ENCODE results near the gene LDHA. TPM values are rescaled to one million over a fixed set of nuclear protein-coding genes. Genes with fewer than 3 reads are reported as not detected.

The LDHA gene
- total and polyA plus RNA-seq, 7 experiments from 2014 or later: 89.5 to 1,229 (median 275) TPM

DNA sequence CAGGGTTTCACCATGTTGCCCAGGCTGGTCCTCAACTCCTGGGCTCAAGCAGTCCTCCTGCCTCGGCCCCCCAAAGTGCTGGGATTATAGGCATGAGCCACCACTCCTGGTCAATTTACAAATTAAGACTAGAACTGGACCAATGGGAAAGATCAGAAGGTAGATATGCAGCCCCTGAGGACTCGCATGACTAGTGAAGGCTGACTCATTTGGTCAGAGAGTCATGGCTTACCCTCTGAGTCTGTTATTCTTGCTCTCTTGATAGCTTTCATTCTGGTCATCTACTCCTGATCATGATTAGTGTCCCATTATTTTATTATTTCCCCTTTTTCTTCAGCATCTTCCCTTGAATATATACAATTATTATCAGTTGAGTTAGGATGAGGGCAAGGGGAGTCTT lies 58.6 kb downstream of the LDHA start:
- no peak overlapping the region for H3K27ac Mint-ChIP-seq
- H3K27me3 ChIP-seq (ENCODE audit: control insufficient read depth in 2 of 2, insufficient read depth in 2 of 2, low read length in 2 of 2): no peaks in the 10 kb centered on the region
- H3K9me3 Mint-ChIP-seq: no peaks in the 10 kb centered on the region
- H3K36me3 Mint-ChIP-seq: no peaks in the 10 kb centered on the region
- H3K4me3 Mint-ChIP-seq: no peak overlapping the region
- CTCF ChIA-PET: no interaction called here
- H3K4me1 Mint-ChIP-seq: peaks cover 0 to 4% (median 0%) of the 10 kb centered on the region in 7 donors
- no peak for DNase-seq
- no peaks in the 10 kb centered on the region for H3K4me1 ChIP-seq (ENCODE audit: control insufficient read depth in 2 of 2, insufficient read depth in 2 of 2, low read length in 2 of 2)
- intact Hi-C loops (cut with micrococcal nuclease): no loop called here
- no peaks in the 10 kb centered on the region for H3K36me3 ChIP-seq (ENCODE audit: control insufficient read depth in 2 of 3, insufficient read depth in 3 of 3, low read length in 3 of 3)
- POLR2A ChIA-PET: no interaction called here
- ATAC-seq: no peak
- no peak overlapping the region for H3K27ac ChIP-seq (ENCODE audit: low read depth, low read length)
- H3K4me3 ChIP-seq (ENCODE audit: low read length): no peak overlapping the region
- no peaks in the 10 kb centered on the region for H3K9me3 ChIP-seq (ENCODE audit: control insufficient read depth in 2 of 3, low read length in 3 of 3)
- peaks cover 0 to 21% (median 3%) of the 10 kb centered on the region in 5 donors for H3K27me3 Mint-ChIP-seq

- H3K27ac Mint-ChIP-seq: no peak within 1 kb of the TSS
- ChIA-PET POLR2A (no interaction called here), CTCF (no interaction called here)
- Histone ChIP-seq H3K9me3 (ENCODE audit: control insufficient read depth in 2 of 3, low read length in 3 of 3) (no peaks in the 10 kb centered on the region), H3K4me3 (ENCODE audit: low read length) (no peak within 1 kb of the TSS), H3K27me3 (ENCODE audit: control insufficient read depth in 2 of 2, insufficient read depth in 2 of 2, low read length in 2 of 2) (no peaks in the 10 kb centered on the region), H3K4me1 (ENCODE audit: control insufficient read depth in 2 of 2, insufficient read depth in 2 of 2, low read length in 2 of 2) (no peaks in the 10 kb centered on the region), H3K36me3 (ENCODE audit: control insufficient read depth in 2 of 3, insufficient read depth in 3 of 3, low read length in 3 of 3) (no peaks in the 10 kb centered on the region), H3K27ac (ENCODE audit: low read depth, low read length) (no peak within 1 kb of the TSS)
- intact Hi-C loops (cut with micrococcal nuclease): no loop called here
- DNase-seq (peak in 3 of 9 donors; percentile 5 to 13 (median 6)), ATAC-seq (peak; percentile 54)
- H3K36me3 Mint-ChIP-seq: no peaks in the 10 kb centered on the region
- H3K4me3 Mint-ChIP-seq: peak within 1 kb of the TSS in 4 of 10 donors; percentile 21 to 49 (median 30)
- H3K27me3 Mint-ChIP-seq: peaks cover 0 to 9% (median 3%) of the 10 kb centered on the region in 5 donors
- H3K9me3 Mint-ChIP-seq: no peaks in the 10 kb centered on the region
- peaks cover 0 to 2% (median 0%) of the 10 kb centered on the region in 7 donors for H3K4me1 Mint-ChIP-seq
Measured at GRCh38 chr11:18455686-18456372, 61.5 kb downstream of the LDHA start, which contains the start of gene LDHAL6A. TSS of gene LDHAL6A (plus strand) at chr11:18455856. CDS start at chr11:18456681, 825 bp downstream.

DNA sequence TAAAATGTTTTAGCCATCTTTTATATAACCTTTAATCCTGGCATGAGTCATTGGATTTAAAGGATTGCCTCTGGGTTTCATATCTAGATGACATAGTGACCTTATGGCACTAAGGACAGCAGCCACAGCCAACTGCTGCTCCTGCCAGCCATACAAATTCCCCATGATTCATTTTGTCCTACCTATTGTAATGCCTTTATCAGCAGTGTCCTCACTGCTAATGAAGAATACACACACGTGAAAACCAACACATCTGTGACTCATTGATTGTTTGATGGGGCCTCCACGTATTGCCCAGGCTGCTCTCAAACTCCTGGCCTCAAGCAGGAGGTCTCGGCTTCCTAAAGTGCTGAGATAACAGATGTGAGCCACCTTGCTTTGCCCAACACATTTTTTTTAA lies 63.1 kb downstream of the LDHA start:
- Mint-ChIP-seq H3K27ac (no peak overlapping the region), H3K4me3 (no peak overlapping the region), H3K36me3 (no peaks in the 10 kb centered on the region), H3K9me3 (no peaks in the 10 kb centered on the region), H3K27me3 (peaks cover 0 to 9% (median 3%) of the 10 kb centered on the region in 5 donors), H3K4me1 (peaks cover 0 to 2% (median 0%) of the 10 kb centered on the region in 7 donors)
- Histone ChIP-seq H3K27ac (ENCODE audit: low read depth, low read length) (no peak overlapping the region), H3K4me1 (ENCODE audit: control insufficient read depth in 2 of 2, insufficient read depth in 2 of 2, low read length in 2 of 2) (no peaks in the 10 kb centered on the region), H3K27me3 (ENCODE audit: control insufficient read depth in 2 of 2, insufficient read depth in 2 of 2, low read length in 2 of 2) (no peaks in the 10 kb centered on the region), H3K9me3 (ENCODE audit: control insufficient read depth in 2 of 3, low read length in 3 of 3) (no peaks in the 10 kb centered on the region), H3K36me3 (ENCODE audit: control insufficient read depth in 2 of 3, insufficient read depth in 3 of 3, low read length in 3 of 3) (no peaks in the 10 kb centered on the region), H3K4me3 (ENCODE audit: low read length) (no peak overlapping the region)
- ATAC-seq (no peak), DNase-seq (no peak)
- CTCF ChIA-PET: no interaction called here
- POLR2A ChIA-PET: no interaction called here
- intact Hi-C loops (cut with micrococcal nuclease): no loop called here

Small RNAs within 50 kb of the gene (microRNA-seq; reads per million reads assigned to microRNA genes)
- not detected for gene MIR3159 (ENCODE audit: borderline microRNAs expressed)

Other genes starting within 250 kb of the LDHA start
- gene MRGPRX4, start 221.7 kb upstream of the LDHA start, total RNA-seq: not detected
- not detected for gene MRGPRX4, start 221.7 kb upstream of the LDHA start, polyA plus RNA-seq
- gene SAA4, start 157.8 kb upstream of the LDHA start, total RNA-seq: under 1 TPM in 1 of 5 experiments, not detected in 4; 0.31 TPM
- not detected for gene SAA4, start 157.8 kb upstream of the LDHA start, polyA plus RNA-seq
- not detected for gene SAA2, start 145.9 kb upstream of the LDHA start, total RNA-seq
- gene SAA2, start 145.9 kb upstream of the LDHA start, polyA plus RNA-seq: not detected
- not detected for gene SAA1, start 128.3 kb upstream of the LDHA start, total RNA-seq
- gene SAA1, start 128.3 kb upstream of the LDHA start, polyA plus RNA-seq: not detected
- gene HPS5, start 72.4 kb upstream of the LDHA start, total RNA-seq: 10 to 100 TPM; 13.0 to 22.3 (median 16.6) TPM
- 10 to 100 TPM; 13.2 to 15.6 TPM for gene HPS5, start 72.4 kb upstream of the LDHA start, polyA plus RNA-seq
- gene GTF2H1, start 72.0 kb upstream of the LDHA start, total RNA-seq: 10 to 100 TPM; 26.3 to 63.2 (median 59.0) TPM
- gene GTF2H1, start 72.0 kb upstream of the LDHA start, polyA plus RNA-seq: 10 to 100 TPM; 39.3 to 43.2 TPM
- not detected for gene LDHC, start 17.8 kb downstream of the LDHA start, total RNA-seq
- gene LDHC, start 17.8 kb downstream of the LDHA start, polyA plus RNA-seq: 1 to 10 TPM in 1 of 2 donors, not detected in 1; 3.6 TPM
- under 1 TPM in 1 of 5 experiments, not detected in 4; 0.86 TPM for gene LDHAL6A, start 61.3 kb downstream of the LDHA start, total RNA-seq
- under 1 TPM; 0.25 to 0.37 TPM for gene LDHAL6A, start 61.3 kb downstream of the LDHA start, polyA plus RNA-seq
- 10 to 100 TPM; 16.8 to 46.3 (median 36.3) TPM for gene TSG101, start 132.4 kb downstream of the LDHA start, total RNA-seq
- 10 to 100 TPM; 40.8 to 61.4 TPM for gene TSG101, start 132.4 kb downstream of the LDHA start, polyA plus RNA-seq
- 10 to 100 TPM in 1 of 5 experiments, 1 to 10 TPM in 4; 3.6 to 19.8 (median 5.8) TPM for gene UEVLD, start 194.2 kb downstream of the LDHA start, total RNA-seq
- 1 to 10 TPM; 3.8 to 4.2 TPM for gene UEVLD, start 194.2 kb downstream of the LDHA start, polyA plus RNA-seq
- gene MISFA, start 205.2 kb downstream of the LDHA start, total RNA-seq: 1 to 10 TPM in 1 of 5 experiments, under 1 TPM in 1, not detected in 3; 0.75 to 2.2 TPM
- under 1 TPM; 0.21 to 0.41 TPM for gene MISFA, start 205.2 kb downstream of the LDHA start, polyA plus RNA-seq
- 10 to 100 TPM; 26.0 to 37.4 (median 28.2) TPM for gene SPTY2D1, start 239.8 kb downstream of the LDHA start, total RNA-seq
- 10 to 100 TPM in 1 of 2 donors, 1 to 10 TPM in 1; 7.1 to 12.6 TPM for gene SPTY2D1, start 239.8 kb downstream of the LDHA start, polyA plus RNA-seq